Suprapubic skin (tissue), 3 donors: Measurements from ENCODE around the gene ARMH3.

Experiments used
- CTCF ChIP-seq, 2 donors: fragments of 200-600 bp in 1 of 2; fragments of 450-650 bp in 1 of 2; sonication (generic) in 1 of 2; IDR thresholded peaks; one replicate each; pipeline ENCODE4 v1.5.1; 2016 to 2019; ENCODE audit warnings: antibody characterized with exemption in 2 of 2, mild to moderate bottlenecking in 1 of 2, moderate library complexity in 1 of 2
- POLR2A ChIP-seq, 2 donors: fragments of 450-650 bp; IDR thresholded peaks; one replicate each; pipeline ENCODE4 v1.6.1; 2017; ENCODE audit warnings: antibody characterized with exemption in 2 of 2, mild to moderate bottlenecking in 2 of 2, moderate library complexity in 2 of 2

- TF ChIP-seq CTCF (IDR thresholded peaks at IDR 0.05) (no peak), POLR2A (IDR thresholded peaks at IDR 0.05) (no peak)
Measured at GRCh38 chr10:101835362-101835761, 220.6 kb downstream of the ARMH3 start.
